Measurements from ENCODE around the gene ATP11A. TPM values are rescaled to one million over a fixed set of nuclear protein-coding genes. Genes with fewer than 3 reads are reported as not detected.

Gene ATP11A
- total RNA-seq, 2 donors from 2014 or later, result 10.9 to 89.3 TPM

DNA sequence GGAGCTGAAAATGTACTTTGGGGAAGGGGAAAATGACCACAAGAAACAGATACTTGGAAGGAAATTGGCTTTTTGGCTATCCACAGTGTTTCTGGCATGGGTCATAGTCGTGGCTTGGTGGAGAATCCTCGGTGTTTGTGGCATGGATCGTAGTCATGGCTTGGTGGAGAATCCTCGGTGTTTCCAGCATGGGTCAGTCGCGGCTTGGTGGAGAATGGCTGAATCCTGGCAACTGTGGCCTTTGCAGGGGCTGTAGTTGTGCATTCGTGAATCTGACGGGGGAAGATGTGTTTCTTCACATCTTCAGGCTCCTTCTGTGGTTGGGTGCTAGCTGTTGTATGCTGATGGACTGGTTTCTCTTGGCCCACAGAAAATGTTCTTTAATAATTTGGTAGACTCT, 217.4 kb downstream of the ATP11A start:
- H3K9me3 ChIP-seq, result no peaks in the 10 kb centered on the region
- intact Hi-C loops (cut with DNase I), result no loop called here

DNA sequence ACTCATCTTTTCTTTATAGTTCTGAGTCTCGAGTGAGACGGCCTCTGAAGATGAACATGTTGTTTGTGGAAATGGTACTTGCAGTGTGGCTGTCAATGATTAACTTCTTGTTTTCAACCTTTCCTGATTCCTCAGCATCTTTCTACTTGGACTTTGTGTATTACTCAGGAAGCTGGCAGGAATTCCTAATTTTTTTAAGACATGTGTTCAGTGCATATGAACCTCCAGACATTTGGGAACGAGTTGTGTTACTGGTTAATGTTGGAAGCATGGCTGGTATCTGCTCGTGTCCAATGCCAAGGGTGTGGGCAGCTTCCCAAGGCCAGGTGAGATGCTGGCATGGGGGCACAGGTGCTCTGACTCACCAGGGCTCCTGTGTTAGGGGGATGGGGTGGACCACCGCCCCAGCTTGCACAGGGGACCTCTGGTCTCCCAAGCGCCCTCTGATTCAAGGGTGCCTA, 218.1 kb downstream of the ATP11A start:
- no peaks in the 10 kb centered on the region for H3K36me3 ChIP-seq
- H3K4me1 ChIP-seq (replicated peaks), result peaks cover 5% of the 10 kb centered on the region
- no peak overlapping the region for H3K27ac ChIP-seq
- no peaks in the 10 kb centered on the region for H3K27me3 ChIP-seq (replicated peaks; ENCODE audit: insufficient read depth)
- 52% methylated on average over 6 of the region's 6 CpGs for WGBS
- intact Hi-C loops (cut with DNase I), result no loop called here
- H3K9me3 ChIP-seq, result no peaks in the 10 kb centered on the region
- no peak for DNase-seq (ENCODE audit: low spot score)
- no peak overlapping the region for H3K4me3 ChIP-seq
- TF ChIP-seq POLR2AphosphoS5 (IDR thresholded peaks at IDR 0.05) (no peak), CTCF (IDR thresholded peaks at IDR 0.05) (no peak), POLR2A (IDR thresholded peaks at IDR 0.05) (no peak)

More for the DNA sequence above, 217.4 kb downstream of the ATP11A start:
- H3K4me3 ChIP-seq, result no peak overlapping the region
- H3K36me3 ChIP-seq, result no peaks in the 10 kb centered on the region
- no peak overlapping the region for H3K27ac ChIP-seq
- 93% methylated on average over 8 of the region's 8 CpGs for WGBS
- H3K4me1 ChIP-seq (replicated peaks), result peaks cover 9% of the 10 kb centered on the region
- no peaks in the 10 kb centered on the region for H3K27me3 ChIP-seq (replicated peaks; ENCODE audit: insufficient read depth)
- TF ChIP-seq POLR2AphosphoS5 (IDR thresholded peaks at IDR 0.05), result no peak
- TF ChIP-seq POLR2A (IDR thresholded peaks at IDR 0.05), result no peak
- TF ChIP-seq CTCF (IDR thresholded peaks at IDR 0.05), result no peak
- DNase-seq (ENCODE audit: low spot score), result no peak

GRCh38 chr13:112908342-112908741, 218.5 kb downstream of the ATP11A start:
- DNase-seq (ENCODE audit: low spot score), result no peak
- 94% methylated on average over 5 of the region's 5 CpGs for WGBS
- intact Hi-C loops (cut with DNase I), result no loop called here
- Histone ChIP-seq H3K9me3 (no peaks in the 10 kb centered on the region), H3K27ac (no peak overlapping the region), H3K4me1 (replicated peaks) (peaks cover 2% of the 10 kb centered on the region), H3K36me3 (no peaks in the 10 kb centered on the region), H3K27me3 (replicated peaks; ENCODE audit: insufficient read depth) (no peaks in the 10 kb centered on the region), H3K4me3 (no peak overlapping the region)
- TF ChIP-seq POLR2AphosphoS5 (IDR thresholded peaks at IDR 0.05) (no peak), POLR2A (IDR thresholded peaks at IDR 0.05) (no peak), CTCF (IDR thresholded peaks at IDR 0.05) (no peak)

DNA sequence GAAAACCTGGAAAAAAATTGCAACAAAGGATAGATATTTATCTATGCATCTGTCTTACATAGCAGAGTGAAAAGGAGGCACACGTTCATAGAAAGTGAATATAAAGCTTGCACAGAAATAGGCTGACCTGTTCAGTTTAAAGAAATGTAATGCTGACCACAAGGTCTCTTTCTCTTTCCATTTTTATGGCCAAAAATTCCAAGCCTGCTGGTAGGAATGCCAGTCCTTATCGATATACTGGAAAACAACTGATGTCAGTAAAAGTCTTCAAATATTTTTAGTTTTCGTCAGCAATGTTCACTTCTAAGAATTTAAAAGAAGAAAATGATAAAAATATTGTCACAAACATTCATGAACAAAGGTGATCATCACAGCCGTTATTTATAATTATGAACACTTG, 220.2 kb downstream of the ATP11A start:
- Histone ChIP-seq H3K4me1 (replicated peaks) (peaks cover 2% of the 10 kb centered on the region), H3K27me3 (replicated peaks; ENCODE audit: insufficient read depth) (no peaks in the 10 kb centered on the region)
- no peak for DNase-seq (ENCODE audit: low spot score)

More for the DNA sequence above, 220.2 kb downstream of the ATP11A start:
- Histone ChIP-seq H3K4me3 (no peak overlapping the region), H3K36me3 (no peaks in the 10 kb centered on the region), H3K27ac (no peak overlapping the region), H3K9me3 (no peaks in the 10 kb centered on the region)
- 74% methylated on average over 4 of the region's 4 CpGs for WGBS
- intact Hi-C loops (cut with DNase I), result no loop called here
- no peak for TF ChIP-seq POLR2A (IDR thresholded peaks at IDR 0.05)
- TF ChIP-seq POLR2AphosphoS5 (IDR thresholded peaks at IDR 0.05), result no peak
- TF ChIP-seq CTCF (IDR thresholded peaks at IDR 0.05), result no peak
